Dermis blood vessel endothelial cell (primary cell): ENCODE results near the gene UQCR11. TPM values are rescaled to one million over a fixed set of nuclear protein-coding genes. Genes with fewer than 3 reads are reported as not detected.

Experiments used
- DNase-seq: peaks from one replicate; pipeline ENCODE4 v3.0.0; 2010
- total RNA-seq: library from RNA; depleted of rRNA; stranded (reverse); fragments of >200 nt; gene quantifications from 2 replicates; pipeline ENCODE4 v1.2.3, GENCODE V29; 2014

UQCR11 gene
- total RNA-seq, 1 donor from 2014 or later, result 62.1 TPM

- no peak for DNase-seq
These were observed 20.1 kb downstream of the UQCR11 start for GRCh38 chr19:1585243-1585580.

- DNase-seq, result no peak
These were observed 20.6 kb downstream of the UQCR11 start for GRCh38 chr19:1584500-1585242.

- DNase-seq, result no peak
These were observed 23.1 kb downstream of the UQCR11 start for GRCh38 chr19:1582201-1582600.

DNA sequence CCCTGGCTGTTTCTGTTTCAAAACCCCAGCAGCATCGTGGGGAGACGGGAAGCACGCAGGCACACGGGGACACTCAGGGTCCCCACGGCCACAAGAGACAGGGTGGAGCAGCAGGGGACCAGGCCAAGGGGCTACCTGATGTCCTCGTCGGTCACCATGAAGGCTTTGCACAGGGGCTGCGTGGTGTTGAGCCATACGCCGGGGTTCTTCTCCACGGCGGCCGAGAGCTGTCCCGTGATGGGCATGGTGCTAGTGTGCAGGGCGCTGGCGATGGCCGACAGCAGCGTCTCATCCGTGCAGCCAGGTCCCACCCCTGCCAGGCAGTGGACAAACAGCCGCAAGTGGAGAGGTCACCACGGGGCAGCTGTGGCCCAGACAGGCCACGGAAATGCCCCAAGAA is 24.3 kb downstream of the UQCR11 start:
- no peak for DNase-seq

- no peak for DNase-seq
These were observed 24.9 kb downstream of the UQCR11 start for GRCh38 chr19:1580382-1580781.

DNA sequence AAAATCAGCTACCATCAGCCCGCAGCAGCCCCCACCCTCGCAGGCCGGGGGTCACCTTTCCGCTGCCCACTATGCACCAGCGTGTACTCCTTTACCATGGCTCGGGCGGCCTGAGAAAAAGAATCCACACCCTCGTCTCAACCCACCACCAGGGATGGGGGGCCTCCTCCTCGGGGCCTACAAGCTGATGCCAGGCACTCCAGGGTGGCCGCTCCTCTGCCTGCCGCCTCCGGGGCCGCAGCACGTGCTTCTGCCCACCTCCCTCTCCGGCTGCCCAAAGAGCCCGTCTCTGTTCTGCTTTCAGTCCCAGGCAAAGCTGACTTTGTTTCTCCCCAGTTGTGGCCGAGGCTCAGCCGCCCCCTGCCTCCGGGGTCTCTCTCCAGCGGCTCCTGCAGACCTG is 26.0 kb downstream of the UQCR11 start:
- DNase-seq, result no peak

DNA sequence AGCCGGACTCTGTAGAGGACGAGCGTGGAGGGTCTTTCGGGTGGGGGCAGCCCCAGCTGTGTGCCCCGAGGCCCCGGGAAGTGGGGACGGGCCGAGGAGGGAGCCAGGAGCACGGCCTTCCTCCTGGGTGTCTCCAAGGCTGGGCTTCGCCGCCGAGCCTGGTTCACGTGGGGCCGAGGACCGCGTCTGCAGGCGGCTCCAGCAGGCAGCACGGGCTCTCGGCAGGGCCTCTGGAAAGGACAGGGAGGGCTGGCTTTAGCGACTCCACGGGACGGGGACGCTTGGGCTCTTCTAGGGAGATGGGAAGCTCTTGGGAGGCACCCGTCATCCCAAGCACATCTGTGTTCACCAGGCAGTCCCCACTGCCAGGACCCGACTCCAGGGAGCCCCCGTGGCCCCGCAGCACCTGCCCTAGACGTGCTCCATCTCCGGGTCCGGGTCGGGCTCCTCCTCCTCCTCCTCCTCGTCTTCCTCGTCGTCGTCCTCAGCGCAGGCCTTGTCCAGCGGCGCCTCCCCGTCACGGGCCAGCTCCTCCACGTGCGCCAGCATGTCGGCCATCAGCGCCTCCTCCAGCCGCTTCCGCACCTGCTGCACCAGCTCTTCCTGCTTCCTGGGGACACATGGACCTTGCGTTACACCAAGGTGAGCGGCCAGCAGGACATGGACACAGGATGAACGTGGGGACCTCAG is 27.2 kb downstream of the UQCR11 start:
- DNase-seq, result no peak

- no peak for DNase-seq
These were observed 28.0 kb downstream of the UQCR11 start for GRCh38 chr19:1577090-1577928.

DNA sequence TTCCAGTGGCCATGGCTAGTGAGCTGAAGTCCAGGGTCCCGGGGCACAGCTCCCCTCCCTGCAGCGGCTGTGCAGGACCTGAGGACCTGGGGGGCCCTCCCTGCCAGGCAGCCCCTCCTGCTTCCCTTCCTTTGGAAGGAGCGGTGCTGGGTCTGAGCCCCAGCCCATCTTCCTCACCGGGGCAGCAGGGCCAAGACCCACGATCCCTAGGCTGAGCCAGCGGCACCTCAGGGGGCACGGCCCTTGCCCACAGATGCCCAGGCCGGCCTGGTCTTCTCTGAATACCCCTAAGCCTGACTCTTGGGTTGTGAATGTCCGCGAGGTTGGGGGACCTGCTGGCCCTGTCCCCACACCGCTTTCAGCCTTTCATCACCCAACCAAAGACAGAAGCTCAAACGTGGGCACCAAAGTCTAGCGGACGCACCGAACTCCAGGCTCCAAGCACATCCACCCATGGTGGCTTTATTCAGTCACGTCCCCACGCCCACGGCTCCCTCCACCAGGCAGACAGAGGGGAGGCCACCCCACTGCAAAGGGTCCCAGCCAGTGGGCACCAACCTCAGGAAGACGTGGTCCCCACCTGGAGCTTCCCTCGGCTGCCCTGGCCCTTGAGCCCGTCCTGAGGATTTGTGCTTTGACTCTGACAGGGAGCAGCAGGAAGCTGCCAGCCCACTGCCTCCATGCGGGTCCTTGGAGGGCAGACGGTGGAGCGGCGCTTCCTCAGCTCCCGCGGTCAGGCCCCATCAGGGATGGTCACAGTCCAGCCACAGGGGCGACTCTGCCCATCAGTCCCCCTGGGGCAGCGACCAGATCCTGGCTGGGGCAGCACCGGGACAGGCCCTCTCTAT is 28.8 kb downstream of the UQCR11 start:
- no peak for DNase-seq

DNA sequence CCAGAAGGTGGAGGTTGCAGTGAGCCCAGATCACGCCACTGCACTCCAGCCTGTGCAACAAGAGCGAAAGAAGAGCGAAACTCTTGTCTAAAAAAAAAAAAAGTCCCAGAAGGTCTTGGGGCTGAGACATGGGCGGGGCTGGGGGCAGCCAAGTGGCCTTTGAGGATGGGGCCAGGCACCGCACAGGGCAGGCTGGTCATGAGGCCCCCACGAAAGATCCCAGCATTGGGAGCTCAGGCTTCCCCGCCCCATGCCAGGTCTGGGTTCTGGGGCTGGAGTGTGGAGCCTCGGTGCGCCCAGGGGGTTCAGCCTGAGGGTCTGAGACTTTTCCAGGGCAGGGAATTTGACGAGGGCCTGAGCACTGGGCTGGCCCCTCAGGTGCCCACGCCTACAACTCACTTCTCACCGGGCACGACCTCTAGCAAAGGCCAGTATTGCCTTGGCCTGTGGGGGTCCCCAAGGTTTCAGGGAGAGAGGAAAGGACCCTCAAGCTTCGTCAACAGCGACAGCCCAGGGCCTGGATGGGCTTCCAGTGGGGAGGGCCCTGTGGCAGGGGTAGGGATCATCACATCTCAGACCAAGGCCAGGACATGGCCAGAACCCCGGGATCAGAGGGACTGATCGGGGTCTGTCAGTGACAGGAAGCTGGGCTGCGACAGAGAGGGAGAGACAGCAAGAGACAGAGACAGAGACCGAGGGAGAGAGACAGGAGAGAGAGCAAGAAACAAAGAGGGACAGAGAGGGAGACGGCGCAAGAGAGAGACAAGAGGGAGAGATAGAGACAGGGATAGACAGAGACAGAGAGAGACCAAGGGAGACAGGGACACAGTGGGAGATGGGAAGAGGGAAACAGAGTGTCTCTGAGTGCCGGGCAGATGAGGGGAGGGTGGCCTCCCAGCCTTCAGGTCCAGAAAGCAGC is 29.7 kb downstream of the UQCR11 start:
- DNase-seq, result no peak

- DNase-seq, result no peak
These were observed 30.7 kb downstream of the UQCR11 start for GRCh38 chr19:1574354-1575136.

DNA sequence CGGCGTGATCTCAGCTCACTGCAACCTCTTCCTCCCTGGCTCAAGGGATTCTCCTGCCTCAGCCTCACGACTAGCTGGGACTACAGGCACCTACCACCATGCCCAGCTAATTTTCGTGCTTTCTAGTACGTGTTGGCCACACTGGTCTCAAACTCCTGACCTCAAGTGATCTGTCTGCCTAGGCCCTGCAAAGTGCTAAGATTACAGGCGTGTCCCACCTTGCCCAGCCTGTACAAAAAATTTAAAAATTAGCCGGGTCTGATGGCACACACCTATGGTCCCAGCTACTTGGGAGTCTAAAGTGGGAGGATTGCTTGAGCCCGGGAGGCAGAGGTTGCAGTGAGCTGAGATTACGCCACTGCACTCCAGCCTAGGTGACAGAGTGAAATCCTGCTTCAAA is 32.5 kb downstream of the UQCR11 start:
- no peak for DNase-seq

- no peak for DNase-seq
These were observed 33.9 kb downstream of the UQCR11 start for GRCh38 chr19:1571358-1571757.

- no peak for DNase-seq
These were observed 34.4 kb downstream of the UQCR11 start for GRCh38 chr19:1570836-1571235.

- DNase-seq, result no peak
These were observed 35.3 kb downstream of the UQCR11 start for GRCh38 chr19:1569997-1570396.

GRCh38 chr19:1568320-1569019 is 36.8 kb downstream of the UQCR11 start, which contains the start of gene MEX3D:
TSS of gene MEX3D (minus strand) at chr19:1568325. CDS start at chr19:1568058, 267 bp downstream.
- DNase-seq, result peak; percentile 81

DNA sequence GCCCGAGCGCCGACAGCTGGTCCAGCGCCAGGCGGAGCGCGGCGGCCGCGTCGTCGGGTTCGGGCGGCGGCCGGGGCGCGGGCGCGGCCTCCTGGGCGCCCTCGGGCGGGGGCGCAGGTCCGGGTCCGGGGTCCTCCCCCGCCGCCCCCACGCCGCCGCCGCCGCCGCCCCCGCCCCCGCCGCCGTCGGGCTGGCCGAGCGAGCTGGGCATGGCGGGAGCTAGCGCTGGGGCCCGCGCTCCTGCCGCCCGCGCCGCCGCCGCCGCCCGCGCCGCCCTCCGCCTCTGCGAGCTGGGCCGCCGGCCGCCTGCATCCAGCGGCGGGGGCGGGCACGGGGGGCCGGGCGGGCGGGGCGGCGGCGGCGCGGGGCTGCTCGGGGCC is 37.4 kb downstream of the UQCR11 start:
- DNase-seq, result peak; percentile 22

DNA sequence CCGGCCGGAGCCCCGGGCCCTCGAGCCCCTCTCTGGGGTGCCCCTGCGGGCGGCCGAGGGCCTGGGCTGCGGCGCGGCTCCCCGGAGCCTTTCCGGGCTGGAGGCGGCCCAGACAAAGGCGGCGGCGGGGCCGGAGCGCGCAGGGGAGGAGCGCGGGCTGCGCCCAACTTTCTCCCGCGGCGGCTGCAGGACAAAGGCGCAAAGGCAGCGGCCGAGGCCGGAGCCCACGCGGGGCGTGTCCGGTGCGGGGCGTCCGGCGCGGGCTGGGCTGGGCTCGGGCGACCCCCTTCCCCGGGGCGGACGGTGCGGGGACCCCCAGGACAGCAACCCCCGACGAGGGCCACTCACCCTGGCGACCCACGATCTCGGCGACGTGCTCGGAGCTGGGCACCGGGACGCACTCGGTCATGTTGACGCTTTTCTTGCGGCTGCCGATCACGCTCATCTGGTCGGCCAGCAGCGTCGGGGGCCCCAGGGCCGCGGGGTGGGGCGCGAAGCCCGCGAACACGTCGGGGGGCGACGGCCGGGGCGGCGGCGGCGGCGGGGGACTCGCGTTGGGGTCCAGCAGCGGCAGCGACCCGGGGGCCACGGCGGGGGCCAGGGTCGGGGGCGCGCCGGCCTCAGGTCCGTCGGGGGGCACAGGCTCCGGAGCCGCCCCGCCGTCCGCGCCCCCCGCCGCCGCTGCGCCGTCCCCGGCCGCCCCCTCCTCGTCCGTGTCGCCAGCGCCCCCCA is 38.0 kb downstream of the UQCR11 start:
- DNase-seq, result peak; percentile 51
